Gastrocnemius medialis (tissue), 4 donors: ENCODE data around the gene KPNB1.

Experiments
- CTCF ChIP-seq, 5 experiments: fragments of 450-650 bp in 3 of 5; fragments of 200-600 bp in 2 of 5; sonication (generic) in 2 of 5; IDR thresholded peaks in 4 of 5; conservative IDR thresholded peaks in 1 of 5; 1 replicate in 4 of 5; 2 replicates in 1 of 5; pipeline ENCODE4 v1.5.1; 2016 to 2019; ENCODE audit warnings: antibody characterized with exemption in 5 of 5, mild to moderate bottlenecking in 3 of 5, moderate library complexity in 3 of 5
- POLR2A ChIP-seq, 2 donors: fragments of 450-650 bp; IDR thresholded peaks; one replicate each; pipeline ENCODE4 v1.6.1; 2017; ENCODE audit warnings: antibody characterized with exemption in 2 of 2, mild to moderate bottlenecking in 2 of 2, moderate library complexity in 2 of 2

GRCh38 chr17:47704736-47705135, 55.0 kb downstream of the KPNB1 start:
- TF ChIP-seq CTCF (IDR thresholded peaks at IDR 0.05 in 4 of 5, conservative IDR thresholded peaks at IDR 0.05 in 1 of 5), result no peak
- TF ChIP-seq POLR2A (IDR thresholded peaks at IDR 0.05), result no peak
